WTC11 (cell line): ENCODE results near the gene CPNE4. TPM values are rescaled to one million over a fixed set of nuclear protein-coding genes. Genes with fewer than 3 reads are reported as not detected.

Experiments
- ATAC-seq: fragments of 200-7000 bp; cut with Tn5 transposase; 2 replicates; pipeline ENCODE4 v1.10.0; 2021; ENCODE audit warnings: mild to moderate bottlenecking, moderate library complexity
- CTCF ChIA-PET: fragments of 300-600 bp; sonication (Branson Sonifier 250); formaldehyde crosslinking; loops from one replicate; lab custom pipeline; 2021; ENCODE audit warnings: antibody characterized with exemption; lab: Charles Lee
- POLR2A ChIA-PET: fragments of 350-600 bp; sonication (Branson Sonifier 250); formaldehyde crosslinking; loops from one replicate; lab custom pipeline; 2021; ENCODE audit warnings: antibody characterized with exemption; lab: Charles Lee
- DNase-seq: peaks from one replicate; pipeline ENCODE4 v3.0.0; 2021; ENCODE audit warnings: low spot score
- H3K27ac Mint-ChIP-seq: 2 replicates; pipeline ENCODE4 v1.8.0; 2021; ENCODE audit warnings: mixed read lengths
- H3K27me3 Mint-ChIP-seq: 2 replicates; pipeline ENCODE4 v1.8.0; 2021; ENCODE audit warnings: low read depth, mild to moderate bottlenecking, moderate library complexity, mixed read lengths
- H3K36me3 Mint-ChIP-seq: 2 replicates; pipeline ENCODE4 v1.8.0; 2021; ENCODE audit warnings: mixed read lengths
- H3K4me1 Mint-ChIP-seq: 2 replicates; pipeline ENCODE4 v1.8.0; 2022; ENCODE audit warnings: mixed read lengths
- H3K4me3 Mint-ChIP-seq: 2 replicates; pipeline ENCODE4 v1.8.0; 2021; ENCODE audit warnings: mild to moderate bottlenecking, moderate library complexity, mixed read lengths
- H3K9me3 Mint-ChIP-seq: 2 replicates; pipeline ENCODE4 v1.8.0; 2021; ENCODE audit warnings: mixed read lengths
- ARID4B ChIP-seq: sonication (generic); formaldehyde crosslinking; IDR thresholded peaks from 2 replicates; pipeline ENCODE4 v1.8.0; 2023; ENCODE audit warnings: missing genetic modification reagents, mild to moderate bottlenecking, borderline replicate concordance
- CBFB ChIP-seq: sonication (generic); formaldehyde crosslinking; IDR thresholded peaks from 2 replicates; pipeline ENCODE4 v1.8.1; 2022; ENCODE audit warnings: mild to moderate bottlenecking, low read depth, missing genetic modification reagents
- CDX4 ChIP-seq: fragments of 250-450 bp; sonication (Bioruptor Pico); IDR thresholded peaks from 2 replicates; pipeline ENCODE4 v1.9.0; 2021; ENCODE audit warnings: moderate library complexity, mild to moderate bottlenecking, inconsistent platforms, borderline replicate concordance
- CREB1 ChIP-seq: sonication (generic); formaldehyde crosslinking; IDR thresholded peaks from 2 replicates; pipeline ENCODE4 v1.8.0; 2023; ENCODE audit warnings: mild to moderate bottlenecking, missing genetic modification reagents
- E2F1 ChIP-seq: sonication (generic); formaldehyde crosslinking; IDR thresholded peaks from 2 replicates; pipeline ENCODE4 v1.8.0; 2022; ENCODE audit warnings: mild to moderate bottlenecking, missing genetic modification reagents
- EMX1 ChIP-seq: fragments of 250-450 bp; sonication (Bioruptor Pico); IDR thresholded peaks from 2 replicates; pipeline ENCODE4 v1.8.0; 2021; ENCODE audit warnings: mild to moderate bottlenecking
- FOXJ3 ChIP-seq: sonication (generic); formaldehyde crosslinking; IDR thresholded peaks from 2 replicates; pipeline ENCODE4 v1.9.0; 2021; ENCODE audit warnings: missing genetic modification reagents, mild to moderate bottlenecking, borderline replicate concordance
- HMGA2 ChIP-seq: fragments of 250-450 bp; sonication (Bioruptor Pico); IDR thresholded peaks from 2 replicates; pipeline ENCODE4 v1.4.0; 2021; ENCODE audit warnings: mild to moderate bottlenecking, moderate library complexity
- JAZF1 ChIP-seq: fragments of 250-450 bp; sonication (Bioruptor Pico); IDR thresholded peaks from 2 replicates; pipeline ENCODE4 v1.9.0; 2021; ENCODE audit warnings: moderate library complexity, mild to moderate bottlenecking, inconsistent platforms
- JUN ChIP-seq: sonication (generic); formaldehyde crosslinking; IDR thresholded peaks from 2 replicates; pipeline ENCODE4 v1.8.0; 2023; ENCODE audit warnings: mild to moderate bottlenecking, missing genetic modification reagents
- MAX ChIP-seq: sonication (generic); formaldehyde crosslinking; IDR thresholded peaks from 2 replicates; pipeline ENCODE4 v1.8.0; 2022; ENCODE audit warnings: mild to moderate bottlenecking, missing genetic modification reagents
- MLX ChIP-seq: sonication (generic); formaldehyde crosslinking; IDR thresholded peaks from 2 replicates; pipeline ENCODE4 v1.8.1; 2023; ENCODE audit warnings: mild to moderate bottlenecking, missing genetic modification reagents, moderate library complexity
- MYBL2 ChIP-seq: sonication (generic); formaldehyde crosslinking; IDR thresholded peaks from 2 replicates; pipeline ENCODE4 v1.8.1; 2023; ENCODE audit warnings: mild to moderate bottlenecking, moderate library complexity, missing genetic modification reagents
- NFE2L1 ChIP-seq: sonication (generic); formaldehyde crosslinking; IDR thresholded peaks from 2 replicates; pipeline ENCODE4 v1.8.1; 2023; ENCODE audit warnings: missing genetic modification reagents
- OVOL2 ChIP-seq: fragments of 250-450 bp; sonication (Bioruptor Pico); IDR thresholded peaks from 2 replicates; pipeline ENCODE4 v1.9.0; 2021; ENCODE audit warnings: mild to moderate bottlenecking, borderline replicate concordance
- RORB ChIP-seq: fragments of 250-450 bp; sonication (Bioruptor Pico); IDR thresholded peaks from 2 replicates; pipeline ENCODE4 v1.9.0; 2021; ENCODE audit warnings: mild to moderate bottlenecking
- TCF7 ChIP-seq: sonication (generic); formaldehyde crosslinking; IDR thresholded peaks from 2 replicates; pipeline ENCODE4 v1.8.0; 2022; ENCODE audit warnings: mild to moderate bottlenecking, low read depth, missing genetic modification reagents, moderate library complexity
- TEAD1 ChIP-seq: sonication (generic); formaldehyde crosslinking; IDR thresholded peaks from 2 replicates; pipeline ENCODE4 v1.8.0; 2022; ENCODE audit warnings: mild to moderate bottlenecking, missing genetic modification reagents
- ZNF232 ChIP-seq: sonication (generic); formaldehyde crosslinking; IDR thresholded peaks from 2 replicates; pipeline ENCODE4 v1.8.0; 2022; ENCODE audit warnings: mild to moderate bottlenecking, missing genetic modification reagents
- ZNF263 ChIP-seq: sonication (generic); formaldehyde crosslinking; IDR thresholded peaks from 2 replicates; pipeline ENCODE4 v1.8.1; 2022; ENCODE audit warnings: low read depth, mild to moderate bottlenecking, moderate library complexity, missing genetic modification reagents
- ZNF396 ChIP-seq: fragments of 250-450 bp; sonication (Bioruptor Pico); IDR thresholded peaks from 2 replicates; pipeline ENCODE4 v1.8.0; 2021; ENCODE audit warnings: mild to moderate bottlenecking, moderate library complexity, borderline replicate concordance
- ZNF423 ChIP-seq: fragments of 250-450 bp; sonication (Bioruptor Pico); IDR thresholded peaks from 2 replicates; pipeline ENCODE4 v2.1.2; 2022; ENCODE audit warnings: mild to moderate bottlenecking, moderate library complexity
- ZNF425 ChIP-seq: fragments of 250-450 bp; sonication (Bioruptor Pico); conservative IDR thresholded peaks from 2 replicates; pipeline ENCODE4 v1.9.0; 2021; ENCODE audit warnings: mild to moderate bottlenecking
- total RNA-seq: library from RNA; stranded (reverse); gene quantifications from 3 replicates; pipeline ENCODE4 v1.2.3, GENCODE V29; 2021

Gene CPNE4
- total RNA-seq, 1 experiment from 2014 or later, result 2.4 TPM

- POLR2A ChIA-PET, result no interaction called here
- Mint-ChIP-seq H3K4me3 (no peak overlapping the region), H3K36me3 (no peaks in the 10 kb centered on the region)
- TF ChIP-seq ARID4B (CRISPR knock-in tag) (no peak), CBFB (no peak), E2F1 (CRISPR knock-in tag) (no peak), MLX (CRISPR knock-in tag) (no peak), TCF7 (CRISPR knock-in tag) (no peak), RORB (no peak), ZNF263 (CRISPR knock-in tag) (no peak), OVOL2 (CRISPR knock-in tag) (no peak)
- TF ChIP-seq, all 79 proteins: peak for 0
- no peaks in the 10 kb centered on the region for H3K9me3 Mint-ChIP-seq
- H3K27me3 Mint-ChIP-seq, result peaks cover 28% of the 10 kb centered on the region
- ATAC-seq (no peak), DNase-seq (no peak)
- CTCF ChIA-PET, result no interaction called here
- H3K27ac Mint-ChIP-seq, result no peak overlapping the region
- H3K4me1 Mint-ChIP-seq, result peaks cover 9% of the 10 kb centered on the region
These were observed 198.9 kb downstream of the CPNE4 start for GRCh38 chr3:131835906-131836305.

GRCh38 chr3:131831608-131832007 is 203.2 kb downstream of the CPNE4 start:
- CTCF ChIA-PET, result no interaction called here
- no peak overlapping the region for H3K4me3 Mint-ChIP-seq
- POLR2A ChIA-PET, result no interaction called here
- TF ChIP-seq MYBL2 (CRISPR knock-in tag) (no peak), MAX (CRISPR knock-in tag) (no peak)
- ATAC-seq (no peak), DNase-seq (no peak)
- H3K9me3 Mint-ChIP-seq, result peaks cover 19% of the 10 kb centered on the region
- H3K27me3 Mint-ChIP-seq, result peaks cover 28% of the 10 kb centered on the region
- H3K4me1 Mint-ChIP-seq, result peaks cover 9% of the 10 kb centered on the region
- no peak overlapping the region for H3K27ac Mint-ChIP-seq
- peaks cover 10% of the 10 kb centered on the region for H3K36me3 Mint-ChIP-seq

- DNase-seq (no peak), ATAC-seq (no peak)
- H3K27me3 Mint-ChIP-seq, result no peaks in the 10 kb centered on the region; the same call in 1 of the 2 replicates
- H3K36me3 Mint-ChIP-seq, result no peaks in the 10 kb centered on the region
- ChIA-PET POLR2A (no interaction called here), CTCF (no interaction called here)
- peaks cover 25% of the 10 kb centered on the region for H3K4me1 Mint-ChIP-seq
- no peak overlapping the region for H3K4me3 Mint-ChIP-seq
- no peak overlapping the region for H3K27ac Mint-ChIP-seq
- no peaks in the 10 kb centered on the region for H3K9me3 Mint-ChIP-seq
- TF ChIP-seq ZNF232 (CRISPR knock-in tag) (no peak), ZNF425 (CRISPR knock-in tag) (no peak), NFE2L1 (CRISPR knock-in tag) (no peak), EMX1 (CRISPR knock-in tag) (no peak), HMGA2 (CRISPR knock-in tag) (no peak), ZNF423 (no peak), CDX4 (CRISPR knock-in tag) (no peak), TEAD1 (CRISPR knock-in tag) (no peak), FOXJ3 (no peak), TCF7 (CRISPR knock-in tag) (no peak), CREB1 (CRISPR knock-in tag) (no peak), JUN (CRISPR knock-in tag) (no peak), ZNF396 (no peak), E2F1 (CRISPR knock-in tag) (no peak), JAZF1 (no peak)
These were observed 213.5 kb downstream of the CPNE4 start for GRCh38 chr3:131821191-131821762.
